ENCODE results near the gene FLVCR1. TPM values are rescaled to one million over a fixed set of nuclear protein-coding genes. Genes with fewer than 3 reads are reported as not detected.
"Not testable (repeated sequence)": the region's sequence is repeated elsewhere in the genome, so short reads cannot be mapped to it uniquely, and the experiment has no call there.

FLVCR1 gene
- 7.5 TPM for polyA plus RNA-seq (ENCODE audit: insufficient read length)

GRCh38 chr1:212857992-212858460 is at the start of gene FLVCR1:
Gene FLVCR1 (plus strand): TSS chr1:212858275. CDS start chr1:212858453, 178 bp downstream.
- DNase-seq (ENCODE audit: low read depth): peak; percentile 89

- DNase-seq (ENCODE audit: low read depth): no peak
Observed at GRCh38 chr1:212814537-212815334, 43.3 kb upstream of the FLVCR1 start.

GRCh38 chr1:212816567-212817278 is 41.4 kb upstream of the FLVCR1 start:
- DNase-seq (ENCODE audit: low read depth): no peak

GRCh38 chr1:212819726-212820125 is 38.3 kb upstream of the FLVCR1 start:
- no peak for DNase-seq (ENCODE audit: low read depth)

- DNase-seq (ENCODE audit: low read depth): no peak
Observed at GRCh38 chr1:212820969-212821368, 37.1 kb upstream of the FLVCR1 start.

- no peak for DNase-seq (ENCODE audit: low read depth)
Observed at GRCh38 chr1:212822956-212823355, 35.1 kb upstream of the FLVCR1 start.

- no peak for DNase-seq (ENCODE audit: low read depth)
Observed at GRCh38 chr1:212824201-212824600, 33.9 kb upstream of the FLVCR1 start.

- DNase-seq (ENCODE audit: low read depth): no peak
Observed at GRCh38 chr1:212825798-212826452, 32.1 kb upstream of the FLVCR1 start.

GRCh38 chr1:212827171-212827776 is 30.8 kb upstream of the FLVCR1 start:
- DNase-seq (ENCODE audit: low read depth): no peak

GRCh38 chr1:212827831-212828278 is 30.2 kb upstream of the FLVCR1 start:
- no peak for DNase-seq (ENCODE audit: low read depth)

GRCh38 chr1:212828395-212828794 is 29.7 kb upstream of the FLVCR1 start:
- no peak for DNase-seq (ENCODE audit: low read depth)

GRCh38 chr1:212833211-212834207 is 24.6 kb upstream of the FLVCR1 start:
- DNase-seq (ENCODE audit: low read depth): not testable (repeated sequence)

GRCh38 chr1:212838145-212838544 is 19.9 kb upstream of the FLVCR1 start:
- no peak for DNase-seq (ENCODE audit: low read depth)

- DNase-seq (ENCODE audit: low read depth): not testable (repeated sequence)
Observed at GRCh38 chr1:212844521-212844920, 13.6 kb upstream of the FLVCR1 start.

GRCh38 chr1:212847549-212847948 is 10.5 kb upstream of the FLVCR1 start, which contains the start of gene SPATA45:
Gene SPATA45 (minus strand): TSS chr1:212847649. CDS start chr1:212836149, 11,500 bp downstream.
- no peak for DNase-seq (ENCODE audit: low read depth)

GRCh38 chr1:212852105-212852688 is 5.9 kb upstream of the FLVCR1 start:
- DNase-seq (ENCODE audit: low read depth): no peak

- no peak for DNase-seq (ENCODE audit: low read depth)
Observed at GRCh38 chr1:212853658-212854057, 4.4 kb upstream of the FLVCR1 start.

GRCh38 chr1:212856755-212857154 is 1.3 kb upstream of the FLVCR1 start:
- DNase-seq (ENCODE audit: low read depth): no peak

GRCh38 chr1:212858461-212859265 is 588 bp downstream of the FLVCR1 start:
- no peak for DNase-seq (ENCODE audit: low read depth)
